ENCODE results near the gene GUCY2D.
"Not testable (repeated sequence)": the region's sequence is repeated elsewhere in the genome, so short reads cannot be mapped to it uniquely, and the experiment has no call there.

The GUCY2D gene

DNA sequence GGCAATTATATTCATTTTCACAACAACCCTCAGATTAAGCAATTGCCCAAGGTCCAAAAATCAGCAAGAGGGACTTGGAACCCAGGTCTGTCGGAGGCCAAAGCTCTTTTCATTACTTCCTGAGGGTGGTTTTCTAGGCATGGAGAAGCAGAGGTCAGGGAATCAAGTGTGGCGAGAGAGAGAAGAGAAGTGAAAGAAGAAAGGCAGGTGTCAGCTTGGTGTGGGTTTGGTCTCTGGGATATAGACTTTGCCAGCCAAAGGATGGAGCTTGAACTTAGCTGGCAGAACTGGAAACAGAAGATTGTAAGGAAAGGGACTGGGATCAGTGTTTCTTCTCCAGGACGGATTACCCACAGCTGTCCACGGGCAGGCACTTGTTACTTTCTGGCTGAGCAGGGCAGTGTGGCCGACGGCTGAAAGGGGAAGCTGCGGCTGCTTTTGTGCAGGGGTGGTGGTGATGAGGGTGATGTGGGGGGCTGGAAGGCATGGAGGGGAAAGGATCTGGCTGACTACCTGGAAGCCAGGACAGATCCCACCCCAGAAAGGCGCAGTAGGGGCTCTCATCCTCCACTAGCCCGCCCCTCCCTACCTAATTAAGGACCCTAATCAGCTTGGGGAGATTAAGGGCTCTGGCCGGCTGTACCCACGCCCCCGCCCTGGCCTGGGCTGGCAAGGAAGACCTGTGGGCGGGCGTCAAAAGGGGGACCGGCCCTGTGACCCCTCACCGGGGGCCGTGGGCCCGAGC, at the start of gene GUCY2D:
Gene GUCY2D, plus strand, starts transcription at position 640 of the 745 bp plus-strand sequence. CDS start 433 bp downstream, outside the sequence.
- no peak for DNase-seq

DNA sequence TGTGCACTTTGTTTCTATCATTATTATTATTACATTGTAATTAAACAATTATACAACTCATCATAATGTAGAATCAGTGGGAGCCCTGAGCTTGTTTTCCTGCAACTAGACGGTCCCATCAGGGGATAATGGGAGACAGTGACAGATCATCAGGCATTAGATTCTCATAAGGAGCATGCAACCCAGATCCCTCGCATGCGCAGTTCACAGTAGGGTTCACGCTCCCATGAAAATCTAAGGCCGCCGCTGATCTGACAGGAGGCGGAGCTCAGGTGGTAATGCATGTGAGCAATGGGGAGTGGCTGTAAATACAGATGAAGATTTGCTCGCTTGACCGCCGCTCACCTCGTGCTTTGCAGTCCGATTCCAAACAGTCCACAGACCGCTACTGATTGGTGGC, 49.1 kb upstream of the GUCY2D start:
- DNase-seq = not testable (repeated sequence)

DNA sequence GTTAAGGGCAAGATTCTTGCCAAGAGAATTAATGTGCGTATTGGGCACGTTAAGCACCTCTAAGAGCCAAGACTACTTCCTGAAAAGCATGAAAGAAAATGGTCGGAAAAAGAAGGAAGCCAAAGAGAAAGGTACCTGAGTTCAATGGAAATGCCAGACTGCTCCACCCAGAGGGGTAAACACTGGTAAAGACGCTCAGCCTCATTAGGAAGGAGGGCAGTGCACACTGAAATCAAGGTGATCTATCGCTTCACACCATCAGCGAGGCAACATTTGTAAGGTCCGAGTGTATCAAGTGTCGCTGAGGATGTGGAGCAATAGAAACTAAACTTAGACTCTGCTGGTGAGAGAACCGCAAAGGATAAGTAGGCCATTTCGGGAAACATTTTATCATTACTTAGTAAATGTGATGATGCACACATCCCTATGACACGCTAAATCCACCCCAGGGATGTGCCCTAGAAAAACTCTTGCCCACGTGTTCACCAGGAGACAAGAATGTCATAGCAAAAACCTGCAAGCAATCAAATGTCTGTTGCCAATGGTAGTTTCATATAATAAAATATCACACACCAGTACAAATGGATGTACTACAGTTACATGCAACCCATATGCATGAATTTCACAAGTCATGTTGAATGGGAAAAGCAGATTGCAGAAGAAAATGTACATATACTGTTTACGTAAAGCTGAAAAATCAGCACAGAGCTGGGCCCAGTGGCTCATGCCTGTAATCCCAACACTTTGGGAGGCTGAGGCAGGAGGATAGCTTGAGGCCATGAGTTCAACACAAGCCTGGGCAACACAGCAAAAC, 46.8 kb upstream of the GUCY2D start:
- DNase-seq = no peak

GRCh38 chr17:7956228-7956965, 46.0 kb upstream of the GUCY2D start:
- no peak for DNase-seq

- DNase-seq = no peak
These were observed 42.7 kb upstream of the GUCY2D start for GRCh38 chr17:7959503-7960253.

DNA sequence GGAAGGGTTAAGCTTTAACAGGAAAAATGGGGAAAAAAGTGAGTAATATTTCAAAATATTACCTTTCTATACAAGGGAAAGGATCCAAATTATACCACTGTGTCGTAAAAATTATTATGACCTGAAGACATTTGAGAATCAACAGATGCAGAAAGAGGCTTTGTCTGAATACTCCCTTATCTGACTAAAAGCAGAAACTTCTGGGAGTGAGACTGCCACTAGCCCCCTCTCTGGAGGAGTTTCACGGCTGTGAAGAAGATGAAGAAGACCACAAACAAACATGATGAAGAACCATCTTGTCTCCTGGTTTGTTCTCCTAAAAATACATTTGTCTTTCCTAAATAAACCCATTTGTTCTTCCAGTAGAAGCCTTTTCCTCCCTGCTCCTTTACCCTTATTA, 41.0 kb upstream of the GUCY2D start:
- no peak for DNase-seq

- no peak for DNase-seq
These were observed 34.7 kb upstream of the GUCY2D start for GRCh38 chr17:7967751-7968150.

DNA sequence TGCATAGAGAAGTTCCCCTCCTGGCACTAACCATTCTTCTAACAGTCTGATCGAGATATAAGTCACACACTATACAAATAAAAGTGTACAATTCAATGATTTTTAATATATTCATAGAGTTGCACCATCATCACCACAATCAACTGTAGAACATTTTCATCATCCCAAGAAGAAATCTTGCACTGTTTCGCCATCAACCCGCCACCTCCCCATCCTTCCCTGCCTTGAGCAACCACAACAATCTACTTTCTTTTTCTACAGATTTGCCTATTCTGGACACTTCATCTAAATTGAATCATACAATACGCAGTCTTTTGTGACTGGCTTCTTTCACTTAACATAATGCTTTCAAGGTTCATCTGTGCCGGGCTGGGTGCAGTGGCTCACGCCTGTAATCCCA, 33.0 kb upstream of the GUCY2D start:
- DNase-seq = no peak

DNA sequence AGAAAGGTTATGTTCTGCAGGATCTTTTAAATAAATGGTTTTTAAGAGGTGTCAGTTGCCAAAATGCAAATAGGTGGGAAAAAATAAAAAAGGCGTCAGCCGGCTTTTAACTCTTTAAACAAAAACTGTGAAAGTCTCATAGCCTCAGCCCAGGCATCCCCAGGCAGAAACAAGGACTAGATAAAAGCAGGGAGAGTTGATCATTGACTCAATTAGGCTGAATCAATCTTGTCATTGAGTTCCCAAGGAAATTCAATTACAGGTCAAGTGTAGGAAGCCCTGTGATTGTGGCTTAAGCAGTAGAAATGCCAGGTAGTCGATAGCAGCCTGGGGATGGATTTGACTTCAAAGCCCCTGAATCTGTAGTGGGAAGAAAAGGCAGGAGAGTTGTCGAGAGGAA, 30.8 kb upstream of the GUCY2D start:
- DNase-seq = no peak

DNA sequence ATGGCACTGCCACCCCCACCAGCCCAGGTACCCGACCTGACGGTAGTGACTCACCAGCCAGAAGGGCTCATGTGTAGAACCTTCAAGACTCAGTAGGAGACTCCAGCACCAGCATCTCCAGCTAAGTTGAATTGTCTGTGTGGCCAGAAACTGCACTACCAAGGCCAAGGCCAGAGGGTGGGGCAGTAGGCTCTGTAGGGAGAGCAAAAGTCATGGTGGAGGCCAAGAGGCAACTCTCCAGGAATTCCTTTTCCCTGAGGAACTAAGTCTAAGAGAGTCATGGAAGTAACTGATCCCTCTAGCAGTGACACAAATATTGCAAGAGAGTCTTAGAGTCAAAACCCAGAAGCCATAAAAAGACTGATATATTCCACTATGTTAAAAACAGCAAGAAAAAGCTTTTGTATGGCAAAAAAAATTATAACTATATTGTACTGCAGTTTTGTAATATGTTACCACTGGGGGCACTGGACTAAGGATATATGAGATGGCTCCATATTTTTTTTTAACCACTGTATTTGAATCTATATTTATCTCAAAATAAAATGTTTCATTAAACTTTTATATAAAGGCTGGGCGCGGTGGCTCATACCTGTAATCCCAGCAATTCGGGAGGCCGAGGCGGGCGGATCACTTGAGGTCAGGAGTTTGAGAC, 30.2 kb upstream of the GUCY2D start:
- no peak for DNase-seq

DNA sequence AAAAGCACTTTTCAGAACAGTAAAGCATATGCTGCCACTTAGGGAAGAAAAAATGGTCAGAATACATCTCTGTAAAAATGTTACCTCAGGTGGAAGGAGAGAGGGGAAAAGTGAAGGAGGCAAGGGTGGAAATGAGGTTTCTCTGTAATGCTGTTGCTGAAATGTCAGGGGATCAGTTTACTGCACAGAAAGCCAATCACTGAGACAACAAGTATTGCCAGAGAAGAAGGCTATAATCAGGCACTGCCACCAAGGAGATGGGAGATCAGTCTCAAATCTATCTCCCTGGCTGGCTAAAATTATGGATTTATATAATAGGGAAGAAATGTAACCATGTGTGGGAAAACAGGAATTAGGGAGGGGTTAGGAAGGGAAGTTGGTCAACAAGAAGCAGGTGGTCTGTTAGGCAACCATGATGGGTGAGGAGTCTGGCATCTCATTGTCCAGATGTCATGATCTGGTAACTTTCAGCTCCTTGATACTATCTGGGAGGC, 27.7 kb upstream of the GUCY2D start:
- DNase-seq = no peak

GRCh38 chr17:7977039-7977438, 25.4 kb upstream of the GUCY2D start:
- DNase-seq = no peak

- no peak for DNase-seq
These were observed 24.6 kb upstream of the GUCY2D start for GRCh38 chr17:7977805-7978204.

GRCh38 chr17:7982173-7982572, 20.2 kb upstream of the GUCY2D start:
- DNase-seq = no peak

- DNase-seq = no peak
These were observed 19.7 kb upstream of the GUCY2D start for GRCh38 chr17:7982666-7983065.

- no peak for DNase-seq
These were observed 17.5 kb upstream of the GUCY2D start for GRCh38 chr17:7984904-7985303.

- no peak for DNase-seq
These were observed 15.1 kb upstream of the GUCY2D start for GRCh38 chr17:7987112-7987893.

DNA sequence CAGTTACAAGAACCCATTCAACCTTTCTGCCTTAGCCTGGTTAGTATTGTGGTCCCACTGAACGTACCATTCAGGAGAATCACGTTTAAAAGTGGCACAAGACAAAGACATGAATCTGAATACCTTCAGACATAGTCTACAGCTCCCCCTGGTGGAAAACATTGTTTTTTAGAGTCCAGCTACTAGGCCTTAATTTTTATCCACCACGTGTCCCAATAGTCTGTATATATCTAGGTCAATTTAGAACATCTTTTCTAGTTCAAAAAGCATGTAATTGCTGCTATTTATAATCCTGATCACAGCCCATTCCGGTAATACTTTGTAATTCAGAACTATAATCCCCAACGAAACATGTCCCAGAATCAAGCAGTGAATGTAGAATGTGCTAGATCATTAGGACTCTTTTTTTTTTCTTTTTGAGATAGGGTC, 13.7 kb upstream of the GUCY2D start:
- DNase-seq = peak; percentile 52

DNA sequence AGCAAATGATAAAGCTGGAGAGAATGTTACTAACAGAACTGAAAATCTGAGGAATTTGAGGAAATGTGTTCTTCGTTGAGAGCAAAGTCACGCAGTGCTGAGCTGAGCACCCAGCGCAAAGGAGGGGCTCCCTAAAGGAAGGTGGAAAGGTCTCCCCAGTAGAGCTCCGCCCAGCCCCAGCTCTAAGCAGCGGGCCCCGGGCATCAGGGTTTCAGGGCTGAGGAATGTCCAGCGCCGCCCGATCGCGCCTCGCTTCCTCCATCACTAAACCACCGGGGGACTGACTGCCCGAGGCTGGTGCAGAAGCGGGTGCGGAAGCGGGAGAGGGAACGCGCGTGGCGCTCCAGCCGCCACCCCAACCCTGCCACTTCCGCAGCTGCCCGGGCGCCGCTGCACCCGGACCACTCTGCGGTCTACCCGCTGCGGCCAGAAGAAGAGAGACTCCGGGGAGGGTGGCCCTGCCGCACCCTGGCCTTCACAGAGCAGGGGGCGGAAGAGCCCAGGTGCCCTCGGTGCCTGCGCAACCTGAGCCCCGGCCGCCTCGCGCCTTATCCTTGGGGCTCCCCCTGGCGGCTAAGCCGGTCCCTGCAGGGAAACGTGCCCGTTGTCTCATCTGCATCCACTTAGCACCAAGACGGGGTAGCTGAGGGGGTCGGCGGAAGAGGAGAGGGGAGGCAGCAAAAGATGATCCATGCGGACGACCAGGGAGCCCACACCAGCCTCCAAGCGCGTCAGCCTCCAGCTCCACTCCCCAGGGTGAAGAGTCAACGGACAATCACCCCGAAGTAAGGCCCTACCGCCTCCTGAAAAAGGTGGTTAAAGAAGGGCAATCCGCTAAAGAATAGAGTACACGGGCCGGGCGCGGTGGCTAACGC, 12.4 kb upstream of the GUCY2D start:
- DNase-seq = peak; percentile 96

GRCh38 chr17:7992516-7992915, 9.9 kb upstream of the GUCY2D start:
- no peak for DNase-seq
